ENCODE measurements around the gene NR6A1. TPM values are rescaled to one million over a fixed set of nuclear protein-coding genes. Genes with fewer than 3 reads are reported as not detected.

Gene NR6A1
- total RNA-seq, 2 experiments from 2014 or later: 0.74 to 1.1 TPM

GRCh38 chr9:124480621-124480981 lies 290.5 kb downstream of the NR6A1 start:
- H3K27ac Mint-ChIP-seq: no peak overlapping the region
- intact Hi-C loops (cut with micrococcal nuclease): no loop called here
- DNase-seq: peak; percentile 30
- peaks cover 18% of the 10 kb centered on the region for H3K27me3 Mint-ChIP-seq
- no peaks in the 10 kb centered on the region for H3K9me3 Mint-ChIP-seq
- H3K4me3 Mint-ChIP-seq: no peak overlapping the region
- ChIA-PET CTCF (interaction anchor here (1.0 kb wide), 1 partner anchor 56 kb away, joined by 3 read pairs; no protein-coding TSS in a partner anchor), POLR2A (no interaction called here)
- TF ChIP-seq, protein P1, sequence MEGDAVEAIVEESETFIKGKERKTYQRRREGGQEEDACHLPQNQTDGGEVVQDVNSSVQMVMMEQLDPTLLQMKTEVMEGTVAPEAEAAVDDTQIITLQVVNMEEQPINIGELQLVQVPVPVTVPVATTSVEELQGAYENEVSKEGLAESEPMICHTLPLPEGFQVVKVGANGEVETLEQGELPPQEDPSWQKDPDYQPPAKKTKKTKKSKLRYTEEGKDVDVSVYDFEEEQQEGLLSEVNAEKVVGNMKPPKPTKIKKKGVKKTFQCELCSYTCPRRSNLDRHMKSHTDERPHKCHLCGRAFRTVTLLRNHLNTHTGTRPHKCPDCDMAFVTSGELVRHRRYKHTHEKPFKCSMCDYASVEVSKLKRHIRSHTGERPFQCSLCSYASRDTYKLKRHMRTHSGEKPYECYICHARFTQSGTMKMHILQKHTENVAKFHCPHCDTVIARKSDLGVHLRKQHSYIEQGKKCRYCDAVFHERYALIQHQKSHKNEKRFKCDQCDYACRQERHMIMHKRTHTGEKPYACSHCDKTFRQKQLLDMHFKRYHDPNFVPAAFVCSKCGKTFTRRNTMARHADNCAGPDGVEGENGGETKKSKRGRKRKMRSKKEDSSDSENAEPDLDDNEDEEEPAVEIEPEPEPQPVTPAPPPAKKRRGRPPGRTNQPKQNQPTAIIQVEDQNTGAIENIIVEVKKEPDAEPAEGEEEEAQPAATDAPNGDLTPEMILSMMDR (IDR thresholded peaks at IDR 0.05): peak; percentile 23
- ATAC-seq: peak; percentile 60
- no peaks in the 10 kb centered on the region for H3K36me3 Mint-ChIP-seq (ENCODE audit: low read depth)
- no peaks in the 10 kb centered on the region for H3K4me1 Mint-ChIP-seq (ENCODE audit: low read depth)

- H3K27ac Mint-ChIP-seq: no peak overlapping the region
- H3K36me3 Mint-ChIP-seq (ENCODE audit: low read depth): no peaks in the 10 kb centered on the region
- no peaks in the 10 kb centered on the region for H3K4me1 Mint-ChIP-seq (ENCODE audit: low read depth)
- ChIA-PET CTCF (interaction anchor here (1.0 kb wide), 1 partner anchor 56 kb away, joined by 3 read pairs; no protein-coding TSS in a partner anchor), POLR2A (no interaction called here)
- DNase-seq (no peak), ATAC-seq (no peak)
- H3K4me3 Mint-ChIP-seq: no peak overlapping the region
- intact Hi-C loops (cut with micrococcal nuclease): no loop called here
- TF ChIP-seq, protein P1 (IDR thresholded peaks at IDR 0.05): no peak
- peaks cover 21% of the 10 kb centered on the region for H3K27me3 Mint-ChIP-seq
- H3K9me3 Mint-ChIP-seq: no peaks in the 10 kb centered on the region
These were observed 291.0 kb downstream of the NR6A1 start for GRCh38 chr9:124479947-124480620.

DNA sequence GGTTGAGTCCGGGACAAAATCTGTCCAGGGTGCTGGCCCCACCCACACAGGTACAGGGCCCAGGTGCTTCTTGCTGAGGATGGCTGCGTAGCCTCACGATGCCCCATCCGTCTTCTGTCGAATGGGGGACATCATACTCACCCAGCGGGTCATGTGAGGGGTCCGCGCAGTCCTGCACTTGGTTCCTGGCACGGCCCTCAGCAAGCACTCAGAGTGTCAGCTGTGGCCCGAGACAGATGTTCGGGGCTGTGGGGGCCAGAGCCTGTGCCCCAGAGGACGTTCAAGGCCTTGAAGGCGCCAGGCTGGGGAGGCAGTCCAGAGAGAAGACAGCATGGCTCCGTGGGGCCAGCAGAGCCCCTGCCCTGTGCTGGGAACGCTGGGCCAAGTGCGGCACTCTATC lies 291.7 kb downstream of the NR6A1 start:
- peaks cover 21% of the 10 kb centered on the region for H3K27me3 Mint-ChIP-seq
- H3K4me1 Mint-ChIP-seq (ENCODE audit: low read depth): no peaks in the 10 kb centered on the region
- no peaks in the 10 kb centered on the region for H3K9me3 Mint-ChIP-seq
- H3K4me3 Mint-ChIP-seq: no peak overlapping the region
- H3K27ac Mint-ChIP-seq: no peak overlapping the region
- CTCF ChIA-PET: interaction anchor here (1.0 kb wide), 1 partner anchor 55 kb away, joined by 3 read pairs; no protein-coding TSS in a partner anchor
- no peak for DNase-seq
- POLR2A ChIA-PET: no interaction called here
- TF ChIP-seq, protein P1 (IDR thresholded peaks at IDR 0.05): no peak
- no peak for ATAC-seq
- H3K36me3 Mint-ChIP-seq (ENCODE audit: low read depth): no peaks in the 10 kb centered on the region
- intact Hi-C loops (cut with micrococcal nuclease): no loop called here

DNA sequence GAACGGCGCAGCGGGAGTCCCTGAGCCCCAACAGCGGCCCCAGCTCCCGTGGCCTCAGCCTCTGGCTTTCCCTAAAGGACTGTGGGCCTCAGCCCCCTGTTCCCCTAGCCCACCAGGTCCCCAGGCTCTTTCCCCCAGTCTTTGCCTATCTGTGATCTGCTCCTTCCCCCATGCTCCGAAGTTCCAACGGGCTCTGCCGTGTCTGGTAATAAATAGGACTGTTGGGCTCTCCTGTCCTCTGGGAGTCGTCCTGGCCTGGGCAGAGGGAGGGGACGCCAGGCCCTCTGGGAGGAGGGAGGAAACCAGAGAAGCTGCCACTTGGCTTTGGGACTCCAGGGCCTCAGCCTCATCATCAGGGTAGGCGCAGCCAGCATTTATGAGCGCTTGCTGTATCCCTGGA lies 292.8 kb downstream of the NR6A1 start:
- no peaks in the 10 kb centered on the region for H3K9me3 Mint-ChIP-seq
- no peaks in the 10 kb centered on the region for H3K4me1 Mint-ChIP-seq (ENCODE audit: low read depth)
- intact Hi-C loops (cut with micrococcal nuclease): no loop called here
- DNase-seq (no peak), ATAC-seq (no peak)
- no peaks in the 10 kb centered on the region for H3K36me3 Mint-ChIP-seq (ENCODE audit: low read depth)
- no peak overlapping the region for H3K4me3 Mint-ChIP-seq
- H3K27ac Mint-ChIP-seq: no peak overlapping the region
- TF ChIP-seq, protein P1 (IDR thresholded peaks at IDR 0.05): no peak
- ChIA-PET CTCF (no interaction called here), POLR2A (no interaction called here)
- H3K27me3 Mint-ChIP-seq: peaks cover 21% of the 10 kb centered on the region

DNA sequence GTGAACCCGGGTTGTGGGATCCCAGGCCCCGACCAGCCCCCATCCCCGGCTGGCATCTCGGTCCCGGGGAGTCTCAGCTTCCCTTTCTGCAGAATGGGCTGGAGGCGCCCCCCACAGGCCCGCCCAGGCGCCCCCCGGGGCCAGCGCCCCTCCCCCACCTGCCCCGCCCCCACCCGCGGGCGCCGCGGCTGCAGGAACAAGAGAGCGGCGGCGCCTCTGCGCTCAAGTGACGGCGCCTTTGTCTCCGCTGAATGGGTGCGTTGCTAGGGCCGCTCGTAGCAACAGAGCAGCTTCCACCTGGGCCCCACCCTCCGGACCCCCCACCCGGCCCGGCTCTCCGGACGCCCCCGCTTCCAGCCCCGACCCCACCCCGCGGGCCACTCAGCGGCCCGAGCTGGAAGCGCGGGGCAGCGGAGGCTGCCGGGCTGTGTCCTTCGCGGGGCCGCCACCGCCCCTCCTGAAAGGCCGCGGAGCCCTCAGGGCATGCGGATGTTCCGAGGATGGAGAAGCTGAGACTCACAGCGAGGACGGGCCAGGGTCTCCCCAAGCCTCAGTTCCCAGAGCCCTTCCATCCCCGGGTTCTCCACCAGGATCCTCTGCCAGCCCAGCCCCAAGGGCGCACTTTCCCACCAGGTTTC lies 293.3 kb downstream of the NR6A1 start:
- H3K36me3 Mint-ChIP-seq (ENCODE audit: low read depth): no peaks in the 10 kb centered on the region

More for the DNA sequence above, 293.3 kb downstream of the NR6A1 start:
- ATAC-seq (peak; percentile 51), DNase-seq (no peak)
- H3K27me3 Mint-ChIP-seq: peaks cover 19% of the 10 kb centered on the region
- TF ChIP-seq, protein P1 (IDR thresholded peaks at IDR 0.05): no peak
- intact Hi-C loops (cut with micrococcal nuclease): no loop called here
- CTCF ChIA-PET: no interaction called here
- H3K27ac Mint-ChIP-seq: no peak overlapping the region
- H3K9me3 Mint-ChIP-seq: no peaks in the 10 kb centered on the region
- POLR2A ChIA-PET: no interaction called here
- H3K4me3 Mint-ChIP-seq: no peak overlapping the region
- no peaks in the 10 kb centered on the region for H3K4me1 Mint-ChIP-seq (ENCODE audit: low read depth)
